A673 (cell line): ENCODE measurements around the gene UCP3. TPM values are rescaled to one million over a fixed set of nuclear protein-coding genes. Genes with fewer than 3 reads are reported as not detected.

Experiments
- BruUV-seq: library from RNA; stranded (reverse); fragments of 400-500 nt; replicated peaks from 2 replicates; lab custom pipeline; 2021; lab: Mats Ljungman, UMichigan
- CTCF ChIA-PET: fragments of 300-600 bp; sonication (Branson Sonifier 250); formaldehyde crosslinking; loops from one replicate; lab custom pipeline; 2022; ENCODE audit warnings: antibody characterized with exemption; lab: Charles Lee
- POLR2A ChIA-PET: fragments of 300-600 bp; sonication (Branson Sonifier 250); formaldehyde crosslinking; loops from one replicate; lab custom pipeline; 2022; ENCODE audit warnings: antibody characterized with exemption; ENCODE audit not compliant: low non-redundant PET; lab: Charles Lee
- DNase-seq: peaks from one replicate; pipeline ENCODE4 v3.0.0-alpha.2; 2015; ENCODE audit warnings: low spot score
- H3K27ac ChIP-seq: fragments of 200-600 bp; sonication (generic); 2 replicates; pipeline ENCODE4 v1.5.1; 2016; ENCODE audit warnings: mixed run types, low read depth, mild to moderate bottlenecking, mixed read lengths, antibody characterized with exemption, low read length; ENCODE audit not compliant: poor library complexity, severe bottlenecking
- H3K27me3 ChIP-seq: fragments of 200-600 bp; sonication (generic); replicated peaks from 2 replicates; pipeline ENCODE4 v1.6.1; 2017; ENCODE audit warnings: mixed run types, low read depth, mild to moderate bottlenecking, mixed read lengths, antibody characterized with exemption, low read length; ENCODE audit not compliant: insufficient read depth, poor library complexity
- H3K36me3 ChIP-seq: fragments of 200-600 bp; sonication (generic); 2 replicates; pipeline ENCODE4 v1.6.1; 2016; ENCODE audit warnings: mixed run types, mild to moderate bottlenecking, mixed read lengths, antibody characterized with exemption, low read length; ENCODE audit not compliant: insufficient read depth, poor library complexity, severe bottlenecking
- H3K4me1 ChIP-seq: fragments of 200-600 bp; sonication (generic); 2 replicates; pipeline ENCODE4 v1.6.1; 2017; ENCODE audit warnings: mixed run types, mild to moderate bottlenecking, mixed read lengths, antibody characterized with exemption, low read length; ENCODE audit not compliant: insufficient read depth, poor library complexity, severe bottlenecking
- H3K4me3 ChIP-seq: fragments of 200-600 bp; sonication (generic); 2 replicates; pipeline ENCODE4 v1.5.1; 2016; ENCODE audit warnings: low read depth, mixed run types, mild to moderate bottlenecking, mixed read lengths, low read length; ENCODE audit not compliant: poor library complexity, severe bottlenecking
- H3K9me3 ChIP-seq: fragments of 200-600 bp; sonication (generic); 2 replicates; pipeline ENCODE4 v1.6.1; 2016; ENCODE audit warnings: mixed run types, low read depth, mild to moderate bottlenecking, mixed read lengths, antibody characterized with exemption, low read length; ENCODE audit not compliant: poor library complexity, severe bottlenecking
- EZH2 ChIP-seq: fragments of 200-600 bp; sonication (generic); IDR thresholded peaks from 2 replicates; pipeline ENCODE4 v1.6.1; 2017; ENCODE audit warnings: borderline replicate concordance, low read depth, mild to moderate bottlenecking, mixed read lengths, antibody characterized with exemption, low read length; ENCODE audit not compliant: poor library complexity, severe bottlenecking
- intact Hi-C: fragments of 100-400 bp; cut with micrococcal nuclease; formaldehyde crosslinking; loops from one replicate; pipeline ENCODE4 v1.10.0; 2022; ENCODE audit not compliant: unreplicated experiment
- total RNA-seq: library from RNA; stranded (reverse); gene quantifications from 2 replicates; pipeline ENCODE4 v1.2.3, GENCODE V29; 2021
- TF ChIP-seq, protein P1 (sequence below): fragments of 300-800, 200-600 bp; sonication (generic); conservative IDR thresholded peaks from 2 replicates; pipeline ENCODE4 v1.5.1; 2017; ENCODE audit warnings: low read depth, mild to moderate bottlenecking, antibody characterized with exemption, low read length, moderate library complexity, mixed read lengths

Gene UCP3
- total RNA-seq, 1 experiment from 2014 or later = 3.6 TPM

DNA sequence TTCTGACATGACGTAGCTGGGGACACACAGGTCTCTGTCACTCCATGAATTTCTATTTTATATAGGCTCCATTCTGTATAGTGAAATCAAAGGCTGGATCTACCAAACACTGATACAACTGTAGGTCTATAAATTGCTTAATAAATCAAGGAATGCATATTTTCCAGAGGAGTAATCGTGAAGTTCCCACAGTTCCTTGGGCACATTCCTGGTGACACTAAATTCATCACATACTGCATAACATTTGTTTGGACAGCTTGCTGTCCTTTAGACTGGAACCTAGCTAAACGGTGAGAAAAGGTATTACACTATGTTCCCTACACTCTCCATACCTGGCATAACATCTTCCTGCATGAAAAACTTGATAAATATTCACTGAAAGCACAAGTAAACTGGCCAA, 41.6 kb upstream of the UCP3 start:
- Histone ChIP-seq H3K4me3 (no peak overlapping the region), H3K27me3 (no peaks in the 10 kb centered on the region), H3K27ac (no peak overlapping the region), H3K9me3 (no peaks in the 10 kb centered on the region), H3K36me3 (peaks cover 12% of the 10 kb centered on the region), H3K4me1 (no peaks in the 10 kb centered on the region)
- no peak for TF ChIP-seq EZH2
- BruUV-seq = no TSS peak
- intact Hi-C loops = no loop called here
- no peak for DNase-seq
- ChIA-PET CTCF (no interaction called here), POLR2A (no interaction called here)

DNA sequence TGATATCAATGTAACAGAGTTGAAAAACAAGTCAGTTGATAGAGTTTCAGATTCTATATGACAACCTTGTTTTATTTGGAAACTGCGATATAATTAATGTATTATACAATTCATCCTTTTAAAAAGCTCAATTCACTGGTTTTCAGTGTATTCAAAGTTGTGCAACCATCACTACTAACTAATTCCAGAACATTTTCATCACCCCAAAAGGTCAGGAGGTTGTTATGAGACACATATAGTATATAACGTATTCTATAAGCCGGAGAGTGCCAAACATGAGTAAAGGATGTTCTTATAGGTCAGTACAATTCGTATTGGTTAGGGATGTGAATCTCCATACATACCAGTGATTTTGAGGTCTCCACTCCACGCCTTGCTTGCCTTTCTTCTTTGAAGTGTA, 40.1 kb upstream of the UCP3 start:
- H3K36me3 ChIP-seq = peaks cover 12% of the 10 kb centered on the region
- no peaks in the 10 kb centered on the region for H3K4me1 ChIP-seq
- H3K27me3 ChIP-seq = no peaks in the 10 kb centered on the region
- ChIA-PET POLR2A (no interaction called here), CTCF (no interaction called here)
- no peak for DNase-seq
- BruUV-seq = no TSS peak
- no peak overlapping the region for H3K4me3 ChIP-seq
- TF ChIP-seq EZH2 = no peak
- TF ChIP-seq, protein P1, sequence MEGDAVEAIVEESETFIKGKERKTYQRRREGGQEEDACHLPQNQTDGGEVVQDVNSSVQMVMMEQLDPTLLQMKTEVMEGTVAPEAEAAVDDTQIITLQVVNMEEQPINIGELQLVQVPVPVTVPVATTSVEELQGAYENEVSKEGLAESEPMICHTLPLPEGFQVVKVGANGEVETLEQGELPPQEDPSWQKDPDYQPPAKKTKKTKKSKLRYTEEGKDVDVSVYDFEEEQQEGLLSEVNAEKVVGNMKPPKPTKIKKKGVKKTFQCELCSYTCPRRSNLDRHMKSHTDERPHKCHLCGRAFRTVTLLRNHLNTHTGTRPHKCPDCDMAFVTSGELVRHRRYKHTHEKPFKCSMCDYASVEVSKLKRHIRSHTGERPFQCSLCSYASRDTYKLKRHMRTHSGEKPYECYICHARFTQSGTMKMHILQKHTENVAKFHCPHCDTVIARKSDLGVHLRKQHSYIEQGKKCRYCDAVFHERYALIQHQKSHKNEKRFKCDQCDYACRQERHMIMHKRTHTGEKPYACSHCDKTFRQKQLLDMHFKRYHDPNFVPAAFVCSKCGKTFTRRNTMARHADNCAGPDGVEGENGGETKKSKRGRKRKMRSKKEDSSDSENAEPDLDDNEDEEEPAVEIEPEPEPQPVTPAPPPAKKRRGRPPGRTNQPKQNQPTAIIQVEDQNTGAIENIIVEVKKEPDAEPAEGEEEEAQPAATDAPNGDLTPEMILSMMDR = no peak
- H3K27ac ChIP-seq = no peak overlapping the region
- intact Hi-C loops = no loop called here
- no peaks in the 10 kb centered on the region for H3K9me3 ChIP-seq

DNA sequence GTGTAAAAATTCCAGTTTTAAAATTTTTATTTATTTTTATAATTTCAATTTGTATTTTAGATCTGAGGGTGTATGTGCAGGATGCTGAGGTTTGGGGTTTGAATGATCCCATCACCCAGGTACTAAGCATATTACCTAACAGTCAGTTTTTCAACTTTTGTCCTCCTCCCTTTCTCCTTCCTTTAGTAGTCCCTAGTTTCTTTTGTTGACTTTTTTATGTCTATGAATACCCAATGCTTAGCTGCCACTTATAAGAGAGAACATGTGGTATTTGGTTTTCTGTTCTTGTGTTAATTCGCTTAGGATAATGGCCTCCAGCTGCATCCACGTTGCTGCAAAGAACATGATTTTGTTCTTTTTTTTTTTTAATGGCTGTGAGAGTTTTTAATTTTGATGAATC, 35.7 kb upstream of the UCP3 start:
- TF ChIP-seq EZH2 = no peak
- TF ChIP-seq, protein P1 = no peak
- DNase-seq = no peak
- ChIA-PET CTCF (no interaction called here), POLR2A (no interaction called here)
- no peaks in the 10 kb centered on the region for H3K9me3 ChIP-seq
- intact Hi-C loops = no loop called here
- peaks cover 26% of the 10 kb centered on the region for H3K36me3 ChIP-seq
- no peaks in the 10 kb centered on the region for H3K27me3 ChIP-seq
- H3K4me3 ChIP-seq = no peak overlapping the region
- H3K27ac ChIP-seq = no peak overlapping the region
- no peaks in the 10 kb centered on the region for H3K4me1 ChIP-seq
- no TSS peak for BruUV-seq

DNA sequence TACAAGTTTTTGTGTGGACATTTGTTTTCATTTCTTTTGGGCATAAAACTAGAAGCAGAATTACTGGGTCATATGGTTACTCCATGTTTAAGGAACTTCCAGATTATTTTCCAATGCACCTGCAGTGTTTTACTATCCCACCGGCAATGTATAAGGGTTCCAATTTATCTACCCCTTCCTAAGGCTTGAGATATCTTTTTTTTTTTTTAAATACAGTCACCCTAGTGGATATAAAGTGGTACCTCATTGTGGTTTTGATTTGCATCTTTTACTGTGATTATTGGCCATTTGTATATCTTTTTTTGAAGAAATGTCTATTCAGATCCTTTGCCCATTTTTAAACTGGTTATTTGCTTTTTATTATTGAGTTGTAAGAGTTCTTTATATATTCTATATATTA, 34.6 kb upstream of the UCP3 start:
- intact Hi-C loops = no loop called here
- H3K27me3 ChIP-seq = no peaks in the 10 kb centered on the region
- ChIA-PET POLR2A (no interaction called here), CTCF (no interaction called here)
- H3K27ac ChIP-seq = no peak overlapping the region
- peaks cover 26% of the 10 kb centered on the region for H3K36me3 ChIP-seq
- TF ChIP-seq, protein P1 = no peak
- TF ChIP-seq EZH2 = no peak
- BruUV-seq = no TSS peak
- H3K4me3 ChIP-seq = no peak overlapping the region
- H3K9me3 ChIP-seq = no peaks in the 10 kb centered on the region
- H3K4me1 ChIP-seq = no peaks in the 10 kb centered on the region
- no peak for DNase-seq
